T-helper 2 cell (primary cell): ENCODE measurements around the gene SLC29A3.

Experiments used
- DNase-seq, 5 experiments: peaks; one replicate each; pipeline versions ENCODE4 v3.0.0 to v3.0.0-alpha.2; 2012 to 2022

Gene SLC29A3

GRCh38 chr10:71374481-71375233, 55.6 kb downstream of the SLC29A3 start:
- DNase-seq: no peak

GRCh38 chr10:71375952-71376351, 56.9 kb downstream of the SLC29A3 start:
- no peak for DNase-seq

GRCh38 chr10:71378336-71379117, 59.5 kb downstream of the SLC29A3 start:
- no peak for DNase-seq

DNA sequence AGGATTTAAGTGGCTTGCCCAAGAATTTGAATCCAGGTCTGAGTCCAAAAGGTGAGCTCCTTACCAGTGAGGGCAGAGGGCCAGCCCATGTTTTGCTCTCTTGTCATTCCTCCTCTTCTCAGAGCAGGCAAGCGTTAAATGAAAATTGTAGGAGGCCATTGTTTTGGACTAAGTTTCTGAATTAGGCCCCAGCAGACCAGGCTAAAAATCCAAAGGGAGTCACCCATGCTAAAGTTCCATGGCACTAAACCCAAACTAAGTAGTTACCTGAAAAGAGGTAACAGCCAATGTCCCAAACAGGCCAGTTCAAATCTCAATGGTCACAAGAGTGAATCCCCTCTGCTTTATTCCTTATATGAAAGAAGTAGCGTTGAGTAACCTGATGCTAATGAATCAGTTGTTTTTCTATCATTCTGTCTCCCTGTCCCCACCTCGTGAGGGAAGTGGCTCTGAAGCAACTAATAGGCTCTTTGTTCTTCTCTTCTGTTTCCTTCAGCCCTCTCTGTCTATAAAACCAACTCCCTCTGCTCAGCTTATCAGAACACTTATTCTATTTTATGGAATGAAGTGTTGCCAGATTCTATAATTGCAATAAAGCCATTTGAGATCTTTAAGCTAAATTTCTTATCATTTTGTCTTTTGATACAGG, 60.2 kb downstream of the SLC29A3 start:
- no peak for DNase-seq

- DNase-seq: no peak
Measured at GRCh38 chr10:71380841-71381240, 61.8 kb downstream of the SLC29A3 start.

DNA sequence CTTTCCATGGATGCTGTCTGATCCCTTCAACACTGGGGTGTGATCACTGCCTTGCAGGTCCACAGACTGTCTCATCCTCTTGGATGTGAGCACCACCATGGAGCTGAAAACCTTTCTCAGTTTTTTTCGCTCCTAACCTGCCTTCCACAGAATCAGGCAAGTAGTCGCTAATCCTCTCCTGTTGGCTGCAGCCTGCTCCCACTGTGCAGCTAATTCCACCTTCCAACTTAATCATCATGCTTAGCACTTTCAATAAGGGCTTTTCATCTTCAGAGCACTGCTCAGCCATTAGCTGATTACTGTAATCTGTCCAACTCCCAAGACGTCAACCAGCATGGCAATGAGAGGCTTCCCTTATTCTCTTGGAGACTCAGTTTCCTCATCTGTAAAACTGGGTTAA, 62.6 kb downstream of the SLC29A3 start:
- no peak for DNase-seq

- DNase-seq: no peak
Measured at GRCh38 chr10:71382028-71382427, 63.0 kb downstream of the SLC29A3 start.

DNA sequence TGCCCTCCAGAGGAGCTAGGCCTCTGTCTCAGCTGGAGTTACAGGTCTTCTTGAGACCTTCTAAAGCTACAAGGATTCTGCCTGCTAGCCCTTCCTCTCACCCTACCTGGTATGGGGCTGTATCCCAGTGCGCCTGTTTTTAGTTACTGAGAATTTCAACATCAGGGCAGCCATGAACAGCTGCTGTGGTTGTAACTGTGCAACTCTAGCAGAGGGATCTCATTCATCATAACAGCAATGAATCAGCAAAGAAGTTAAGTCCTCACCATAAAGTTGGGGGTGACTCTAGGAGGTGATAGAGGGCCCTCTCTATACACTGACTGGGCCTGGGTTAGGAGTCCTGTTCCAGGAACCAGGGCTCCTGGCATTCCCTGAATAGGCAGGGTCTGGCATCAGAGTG, 63.7 kb downstream of the SLC29A3 start:
- no peak for DNase-seq

DNA sequence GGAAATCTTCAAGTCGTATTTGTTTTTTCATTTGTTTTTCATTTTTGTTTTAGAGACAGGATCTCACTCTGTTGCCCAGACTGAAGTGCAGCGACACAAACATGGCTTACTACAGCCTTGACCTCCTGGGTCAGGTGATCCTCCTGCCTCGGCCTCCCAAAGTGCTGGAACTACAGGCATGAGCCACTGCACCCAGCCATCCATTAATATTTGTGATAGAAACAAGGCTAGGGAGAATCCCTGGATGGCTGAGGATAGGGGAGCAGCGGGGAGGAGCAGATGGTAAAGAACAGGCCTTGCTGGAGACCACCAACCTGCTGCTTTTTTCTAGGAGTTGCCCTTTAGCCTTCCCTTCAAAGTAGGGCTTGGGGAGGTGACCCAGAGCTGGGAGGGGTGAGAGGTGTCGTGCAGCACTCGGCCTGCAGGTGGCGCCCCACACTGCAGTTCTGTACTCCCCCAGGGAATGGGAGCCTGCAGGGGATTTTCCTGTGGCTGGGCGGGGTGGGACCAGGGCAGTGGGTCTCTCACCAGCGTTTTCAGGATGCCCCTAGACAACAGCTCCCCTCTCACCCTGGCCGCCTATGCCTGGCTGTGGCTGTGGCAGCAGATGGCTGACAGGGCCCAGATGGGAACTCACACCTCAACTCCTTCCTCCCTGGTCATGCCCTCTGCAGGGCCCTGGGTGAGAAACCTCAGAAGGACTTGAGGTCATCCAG, 65.1 kb downstream of the SLC29A3 start:
- peak; percentile 38 to 68 (median 58) for DNase-seq

- DNase-seq: no peak
Measured at GRCh38 chr10:71388171-71388570, 69.1 kb downstream of the SLC29A3 start.

- DNase-seq: no peak
Measured at GRCh38 chr10:71388583-71389310, 69.7 kb downstream of the SLC29A3 start.

- no peak for DNase-seq
Measured at GRCh38 chr10:71389768-71390460, 70.9 kb downstream of the SLC29A3 start.

DNA sequence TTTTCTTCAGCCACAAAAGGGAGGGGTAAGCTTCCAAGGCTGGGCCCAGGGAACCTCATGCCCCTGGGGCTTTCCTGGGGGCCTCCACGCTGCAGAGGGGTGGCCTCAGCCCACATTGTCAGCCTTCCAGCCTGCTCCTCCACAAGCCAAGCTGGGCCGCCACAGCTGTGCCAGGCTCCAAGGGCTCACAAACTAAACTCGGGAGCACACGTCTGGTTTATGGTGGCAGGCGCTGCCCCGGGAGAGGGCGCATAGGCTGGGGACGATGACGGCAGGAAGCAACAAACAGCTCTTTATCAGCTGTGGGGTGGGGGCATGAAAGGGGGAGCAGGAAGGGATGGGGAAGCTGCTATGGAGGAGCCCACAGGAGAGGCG, 71.4 kb downstream of the SLC29A3 start:
- no peak for DNase-seq

GRCh38 chr10:71390921-71391690, 72.0 kb downstream of the SLC29A3 start:
- no peak for DNase-seq

- no peak for DNase-seq
Measured at GRCh38 chr10:71391701-71392100, 72.6 kb downstream of the SLC29A3 start.

- no peak for DNase-seq
Measured at GRCh38 chr10:71392292-71392691, 73.2 kb downstream of the SLC29A3 start.

DNA sequence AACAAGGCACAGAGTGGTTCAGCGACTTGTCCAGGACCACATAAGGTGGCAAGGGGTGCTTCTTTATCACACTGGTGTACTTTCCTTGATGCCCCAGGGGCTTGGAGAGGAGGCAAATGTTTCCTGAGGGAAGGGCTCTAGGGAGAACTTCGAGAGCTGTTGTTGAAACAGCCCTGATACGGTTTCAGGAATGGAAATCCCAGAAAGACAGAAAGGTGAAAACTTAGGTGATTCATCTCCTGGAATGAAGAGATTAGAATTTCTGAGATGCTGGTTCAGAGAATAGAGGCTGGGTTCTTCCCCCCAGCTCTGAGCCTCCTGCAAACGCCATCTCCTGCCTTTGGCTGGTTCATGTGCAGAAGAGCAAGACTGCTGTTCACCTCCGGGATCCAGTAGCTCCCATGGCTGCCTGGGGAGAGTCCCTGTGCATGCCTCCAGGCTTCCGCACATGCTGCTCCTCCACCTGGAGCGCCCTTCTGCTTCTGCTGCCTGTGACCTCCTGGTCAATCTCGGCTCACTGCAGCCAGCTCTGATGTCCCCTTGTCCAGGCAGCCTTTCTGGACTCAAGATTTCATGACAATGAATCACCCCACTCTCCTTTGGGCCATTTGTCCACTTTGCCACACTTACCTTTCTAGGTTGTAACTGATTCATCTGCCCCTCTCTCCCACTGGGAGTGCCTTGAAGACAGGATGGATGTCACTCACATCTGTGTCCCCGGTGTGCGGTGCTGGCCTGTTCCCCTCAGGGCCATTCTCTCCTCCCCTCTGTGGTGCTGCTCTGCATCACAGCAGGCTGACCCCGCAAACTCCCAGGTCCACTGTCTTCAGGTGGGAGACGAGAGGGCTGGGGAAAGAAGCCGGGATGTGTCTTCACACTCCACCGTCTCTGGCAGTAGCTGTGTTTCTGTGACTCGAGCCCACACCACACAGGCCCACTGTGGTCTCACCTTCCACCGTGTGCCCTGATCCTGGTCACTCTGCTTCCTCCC, 74.0 kb downstream of the SLC29A3 start:
- DNase-seq: no peak

DNA sequence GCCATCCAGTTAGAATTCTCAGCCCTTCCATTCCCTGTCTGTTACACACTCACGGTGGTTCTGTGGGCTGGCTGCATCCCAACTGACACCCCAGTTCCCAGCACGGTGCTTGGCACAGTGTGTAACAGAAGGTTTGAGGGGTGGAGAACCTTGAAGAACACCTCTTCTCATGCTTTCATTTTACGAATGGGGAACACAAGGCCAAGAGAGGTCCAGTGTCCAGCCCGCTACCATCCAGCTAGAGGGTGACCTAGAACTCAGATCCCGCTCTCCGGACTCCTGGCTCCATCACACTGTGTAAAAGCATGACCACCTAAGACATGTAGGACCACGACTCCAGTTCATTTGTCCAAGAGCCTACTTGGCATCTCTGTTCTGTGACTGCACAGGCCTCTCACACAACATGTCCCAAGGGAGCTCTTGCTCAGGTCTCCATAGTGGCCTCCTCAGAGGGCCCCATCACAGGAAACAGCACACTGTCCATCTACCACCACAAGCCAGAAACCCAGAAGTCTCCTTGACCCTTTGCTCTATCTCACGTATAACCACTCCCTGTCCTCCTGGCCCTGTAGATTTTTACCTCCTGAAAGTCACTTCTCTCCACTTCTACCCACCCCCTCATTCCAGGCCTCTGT, 74.9 kb downstream of the SLC29A3 start:
- no peak for DNase-seq

- no peak for DNase-seq
Measured at GRCh38 chr10:71394926-71395562, 76.0 kb downstream of the SLC29A3 start.
